ENCODE measurements around the gene HSPH1.
A peak's percentile ranks its signal among the peaks of the same experiment; 100 is the strongest.

Gene HSPH1

DNA sequence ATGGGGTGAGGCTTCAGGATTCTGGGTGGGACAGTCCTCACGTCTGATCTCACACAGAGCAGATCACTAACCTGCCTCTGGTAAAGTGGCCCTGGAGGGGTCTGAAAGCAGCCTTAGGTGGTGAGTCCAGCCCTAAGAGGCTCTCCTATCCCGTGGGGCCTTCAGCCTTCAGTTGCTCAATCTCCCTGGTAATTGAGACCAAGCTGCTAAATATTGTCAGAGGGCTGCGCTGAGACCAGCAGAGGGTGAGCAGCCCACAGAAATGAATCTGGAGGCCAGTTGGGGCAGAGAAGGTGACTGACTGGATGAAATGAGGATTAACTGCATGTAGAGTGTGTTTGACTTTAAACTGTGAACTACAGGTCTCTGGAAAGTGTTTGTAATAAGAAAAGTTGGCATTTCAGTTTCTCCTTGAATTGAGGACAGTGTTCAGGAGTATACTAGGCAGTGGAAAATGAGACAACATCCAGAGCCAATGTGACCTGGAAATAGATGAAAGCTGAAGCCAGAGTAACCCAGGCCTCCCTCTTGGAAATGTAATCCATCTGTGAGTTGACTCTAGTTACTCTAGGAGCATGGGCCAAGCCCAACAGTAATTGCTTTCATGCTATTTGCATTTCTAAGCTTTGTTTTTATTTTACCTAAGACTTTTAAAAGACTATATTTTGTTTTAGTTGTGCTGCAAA lies 14.3 kb upstream of the HSPH1 start:
- DNase-seq = no peak

- no peak for DNase-seq
These were observed 12.3 kb upstream of the HSPH1 start for GRCh38 chr13:31174018-31174417.

GRCh38 chr13:31172535-31172934 lies 10.8 kb upstream of the HSPH1 start:
- DNase-seq = no peak

GRCh38 chr13:31172001-31172400 lies 10.3 kb upstream of the HSPH1 start:
- DNase-seq = no peak

GRCh38 chr13:31168736-31169135 lies 7.0 kb upstream of the HSPH1 start:
- no peak for DNase-seq

- no peak for DNase-seq
These were observed 6.5 kb upstream of the HSPH1 start for GRCh38 chr13:31168166-31168565.

DNA sequence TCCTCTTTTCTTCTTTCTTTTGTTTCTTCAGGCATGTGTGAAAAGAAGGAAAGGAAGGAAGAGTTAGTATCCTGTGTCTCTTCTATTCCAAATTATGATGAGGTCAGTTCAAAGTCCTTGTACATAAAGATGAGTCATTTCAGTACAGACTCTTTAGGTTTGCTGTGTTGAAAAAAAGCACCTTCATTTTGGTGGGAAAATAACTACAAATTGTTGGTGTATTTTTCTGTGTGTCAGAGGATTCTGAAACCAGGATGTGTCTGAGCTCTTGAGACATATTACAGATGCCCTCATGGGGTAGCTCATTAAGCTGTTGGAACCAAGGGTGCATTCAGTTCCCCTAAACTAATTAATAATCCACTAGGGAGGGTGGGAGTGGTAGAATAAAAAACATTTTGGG lies 5.8 kb upstream of the HSPH1 start:
- peak; percentile 23 for DNase-seq

GRCh38 chr13:31166591-31166990 lies 4.9 kb upstream of the HSPH1 start:
- no peak for DNase-seq

- peak; percentile 98 for DNase-seq
These were observed 676 bp upstream of the HSPH1 start for GRCh38 chr13:31162151-31163008.

- DNase-seq = peak; percentile 80
These were observed 697 bp downstream of the HSPH1 start for GRCh38 chr13:31160857-31161556.

- peak; percentile 28 for DNase-seq
These were observed 2.4 kb downstream of the HSPH1 start for GRCh38 chr13:31159306-31159705.

DNA sequence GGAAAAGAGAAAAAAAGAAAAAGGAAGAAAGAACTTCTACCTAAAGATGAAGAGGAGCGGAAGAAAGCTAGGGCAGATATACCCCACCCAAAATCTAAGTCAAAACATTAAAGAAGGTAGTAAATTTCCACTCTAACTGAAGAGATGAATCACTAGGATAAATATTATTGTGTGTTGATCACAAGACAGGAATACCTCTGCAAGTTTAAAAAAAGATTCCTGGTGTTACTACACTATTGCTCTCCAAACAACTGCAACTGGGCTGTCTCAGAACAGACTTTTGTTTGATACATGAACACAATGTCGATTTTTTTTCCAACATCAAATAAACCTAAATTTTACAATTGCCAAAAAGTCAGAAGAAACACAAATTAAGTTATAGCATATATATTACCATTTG lies 6.8 kb downstream of the HSPH1 start:
- no peak for DNase-seq

GRCh38 chr13:31151837-31152236 lies 9.9 kb downstream of the HSPH1 start:
- DNase-seq = no peak

- DNase-seq = no peak
These were observed 11.3 kb downstream of the HSPH1 start for GRCh38 chr13:31150315-31150985.

GRCh38 chr13:31149604-31150003 lies 12.1 kb downstream of the HSPH1 start:
- no peak for DNase-seq

GRCh38 chr13:31145417-31145816 lies 16.3 kb downstream of the HSPH1 start:
- no peak for DNase-seq

GRCh38 chr13:31138515-31138914 lies 23.2 kb downstream of the HSPH1 start:
- no peak for DNase-seq

- no peak for DNase-seq
These were observed 25.0 kb downstream of the HSPH1 start for GRCh38 chr13:31136724-31137123.

DNA sequence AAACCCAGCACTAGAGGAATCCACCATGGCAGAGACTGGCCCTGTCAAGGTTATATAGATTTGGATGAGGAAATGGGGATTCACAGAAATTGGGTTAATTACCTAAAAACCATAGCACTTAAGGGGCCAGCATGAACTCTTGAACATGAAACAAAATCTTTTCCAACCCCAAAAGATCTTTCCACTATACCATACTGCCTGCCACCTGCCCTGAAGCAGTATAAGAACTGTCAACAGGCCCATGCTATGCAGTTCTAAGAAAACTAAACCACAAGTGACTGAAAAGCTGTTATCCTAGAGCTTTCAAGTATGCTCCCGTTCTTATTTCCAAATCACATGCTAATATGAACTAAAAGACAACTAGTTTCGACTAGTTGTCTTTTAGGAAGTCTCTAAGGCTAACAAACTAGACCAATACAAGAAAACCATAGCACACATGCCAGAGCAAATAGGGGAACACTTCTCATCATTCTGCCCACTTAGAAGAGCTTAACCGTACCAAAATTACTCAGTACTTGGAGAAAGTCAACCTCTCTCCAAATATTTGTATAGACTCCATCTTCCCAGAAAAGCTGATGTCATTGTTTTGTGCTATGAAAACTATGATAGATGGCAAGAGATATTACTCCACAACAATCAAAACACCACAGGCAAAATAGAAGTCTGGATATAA lies 27.5 kb downstream of the HSPH1 start:
- peak; percentile 48 for DNase-seq

- no peak for DNase-seq
These were observed 28.1 kb downstream of the HSPH1 start for GRCh38 chr13:31133621-31134020.

DNA sequence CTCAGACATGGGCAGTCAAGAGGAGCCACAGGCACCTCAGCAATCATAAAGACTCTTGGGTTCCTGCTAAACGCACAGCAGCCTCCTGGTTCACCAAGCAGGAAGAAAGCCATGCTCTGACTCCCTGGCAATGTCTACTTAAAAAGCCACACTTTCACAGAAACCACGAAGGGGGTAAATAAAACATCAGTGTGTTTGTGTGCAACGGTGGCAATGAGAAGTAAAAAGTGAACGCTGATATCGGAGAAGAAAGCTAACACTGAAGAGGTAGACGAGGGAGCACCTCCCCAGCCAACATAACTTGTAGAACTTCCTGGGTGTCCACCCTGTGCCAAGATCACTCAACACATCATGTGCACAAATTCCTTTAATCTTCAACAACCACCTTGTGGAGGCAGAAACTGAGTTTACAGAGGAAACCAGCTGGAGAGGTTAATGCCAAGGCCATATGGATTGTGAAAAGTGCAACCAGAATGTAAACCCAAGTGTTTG lies 30.2 kb downstream of the HSPH1 start:
- no peak for DNase-seq

GRCh38 chr13:31129419-31129818 lies 32.3 kb downstream of the HSPH1 start:
- no peak for DNase-seq
